WTC11 (cell line): ENCODE results near the gene COIL. TPM values are rescaled to one million over a fixed set of nuclear protein-coding genes. Genes with fewer than 3 reads are reported as not detected.

ENCODE experiments used
- ATAC-seq: fragments of 200-7000 bp; cut with Tn5 transposase; 2 replicates; pipeline ENCODE4 v1.10.0; 2021; ENCODE audit warnings: mild to moderate bottlenecking, moderate library complexity
- CTCF ChIA-PET: fragments of 300-600 bp; sonication (Branson Sonifier 250); formaldehyde crosslinking; loops from one replicate; lab custom pipeline; 2021; ENCODE audit warnings: antibody characterized with exemption; lab: Charles Lee
- POLR2A ChIA-PET: fragments of 350-600 bp; sonication (Branson Sonifier 250); formaldehyde crosslinking; loops from one replicate; lab custom pipeline; 2021; ENCODE audit warnings: antibody characterized with exemption; lab: Charles Lee
- DNase-seq: peaks from one replicate; pipeline ENCODE4 v3.0.0; 2021; ENCODE audit warnings: low spot score
- H3K27ac Mint-ChIP-seq: 2 replicates; pipeline ENCODE4 v1.8.0; 2021; ENCODE audit warnings: mixed read lengths
- H3K27me3 Mint-ChIP-seq: 2 replicates; pipeline ENCODE4 v1.8.0; 2021; ENCODE audit warnings: low read depth, mild to moderate bottlenecking, moderate library complexity, mixed read lengths
- H3K36me3 Mint-ChIP-seq: 2 replicates; pipeline ENCODE4 v1.8.0; 2021; ENCODE audit warnings: mixed read lengths
- H3K4me1 Mint-ChIP-seq: 2 replicates; pipeline ENCODE4 v1.8.0; 2022; ENCODE audit warnings: mixed read lengths
- H3K4me3 Mint-ChIP-seq: 2 replicates; pipeline ENCODE4 v1.8.0; 2021; ENCODE audit warnings: mild to moderate bottlenecking, moderate library complexity, mixed read lengths
- H3K9me3 Mint-ChIP-seq: 2 replicates; pipeline ENCODE4 v1.8.0; 2021; ENCODE audit warnings: mixed read lengths
- ARID4B ChIP-seq: sonication (generic); formaldehyde crosslinking; IDR thresholded peaks from 2 replicates; pipeline ENCODE4 v1.8.0; 2023; ENCODE audit warnings: missing genetic modification reagents, mild to moderate bottlenecking, borderline replicate concordance
- ATF1 ChIP-seq: sonication (generic); formaldehyde crosslinking; IDR thresholded peaks from 2 replicates; pipeline ENCODE4 v1.8.1; 2023; ENCODE audit warnings: mild to moderate bottlenecking, moderate library complexity, missing genetic modification reagents
- CREM ChIP-seq: sonication (generic); formaldehyde crosslinking; IDR thresholded peaks from 2 replicates; pipeline ENCODE4 v1.8.1; 2022; ENCODE audit warnings: mild to moderate bottlenecking, missing genetic modification reagents, moderate library complexity
- CTCF ChIP-seq: fragments of 200-600 bp; IDR thresholded peaks from 2 replicates; pipeline ENCODE4 v1.8.0; 2022; ENCODE audit warnings: antibody characterized with exemption
- EMX1 ChIP-seq: fragments of 250-450 bp; sonication (Bioruptor Pico); IDR thresholded peaks from 2 replicates; pipeline ENCODE4 v1.8.0; 2021; ENCODE audit warnings: mild to moderate bottlenecking
- GRHL2 ChIP-seq: fragments of 250-450 bp; sonication (Bioruptor Pico); IDR thresholded peaks from 2 replicates; pipeline ENCODE4 v1.8.0; 2022; ENCODE audit warnings: mild to moderate bottlenecking, moderate library complexity; ENCODE audit not compliant: insufficient replicate concordance, severe bottlenecking
- HMGA2 ChIP-seq: fragments of 250-450 bp; sonication (Bioruptor Pico); IDR thresholded peaks from 2 replicates; pipeline ENCODE4 v1.4.0; 2021; ENCODE audit warnings: mild to moderate bottlenecking, moderate library complexity
- IRF2 ChIP-seq: sonication (generic); formaldehyde crosslinking; IDR thresholded peaks from 2 replicates; pipeline ENCODE4 v1.8.0; 2022; ENCODE audit warnings: low read depth, missing genetic modification reagents, borderline replicate concordance
- JAZF1 ChIP-seq: fragments of 250-450 bp; sonication (Bioruptor Pico); IDR thresholded peaks from 2 replicates; pipeline ENCODE4 v1.9.0; 2021; ENCODE audit warnings: moderate library complexity, mild to moderate bottlenecking, inconsistent platforms
- NFE2L1 ChIP-seq: sonication (generic); formaldehyde crosslinking; IDR thresholded peaks from 2 replicates; pipeline ENCODE4 v1.8.1; 2023; ENCODE audit warnings: missing genetic modification reagents
- NR2C2 ChIP-seq: sonication (generic); formaldehyde crosslinking; IDR thresholded peaks from 2 replicates; pipeline ENCODE4 v1.8.0; 2022; ENCODE audit warnings: mild to moderate bottlenecking, missing genetic modification reagents
- NR3C1 ChIP-seq: sonication (generic); formaldehyde crosslinking; conservative IDR thresholded peaks from 2 replicates; pipeline ENCODE4 v1.8.1; 2023; ENCODE audit warnings: low read depth, mild to moderate bottlenecking, missing genetic modification reagents
- PRDM15 ChIP-seq: sonication (generic); formaldehyde crosslinking; IDR thresholded peaks from 2 replicates; pipeline ENCODE4 v1.8.0; 2022; ENCODE audit warnings: missing genetic modification reagents
- PRRX2 ChIP-seq: fragments of 250-450 bp; sonication (Bioruptor Pico); IDR thresholded peaks from 2 replicates; pipeline ENCODE4 v1.8.0; 2021; ENCODE audit warnings: mild to moderate bottlenecking
- SOX15 ChIP-seq: fragments of 250-450 bp; sonication (Bioruptor Pico); IDR thresholded peaks from 2 replicates; pipeline ENCODE4 v1.9.0; 2021; ENCODE audit warnings: mild to moderate bottlenecking
- SP1 ChIP-seq: sonication (generic); formaldehyde crosslinking; conservative IDR thresholded peaks from 2 replicates; pipeline ENCODE4 v1.8.1; 2022; ENCODE audit warnings: missing genetic modification reagents
- ZNF121 ChIP-seq: sonication (generic); formaldehyde crosslinking; IDR thresholded peaks from 2 replicates; pipeline ENCODE4 v1.8.0; 2023; ENCODE audit warnings: missing genetic modification reagents
- ZNF219 ChIP-seq: sonication (generic); formaldehyde crosslinking; IDR thresholded peaks from 2 replicates; pipeline ENCODE4 v1.8.0; 2023; ENCODE audit warnings: missing genetic modification reagents, mild to moderate bottlenecking, borderline replicate concordance
- ZNF396 ChIP-seq: fragments of 250-450 bp; sonication (Bioruptor Pico); IDR thresholded peaks from 2 replicates; pipeline ENCODE4 v1.8.0; 2021; ENCODE audit warnings: mild to moderate bottlenecking, moderate library complexity, borderline replicate concordance
- ZNF416 ChIP-seq: fragments of 250-450 bp; sonication (Bioruptor Pico); IDR thresholded peaks from 2 replicates; pipeline ENCODE4 v1.9.0; 2021; ENCODE audit warnings: mild to moderate bottlenecking, inconsistent platforms
- ZSCAN18 ChIP-seq: fragments of 250-450 bp; sonication (Bioruptor Pico); IDR thresholded peaks from 2 replicates; pipeline ENCODE4 v2.1.2; 2022; ENCODE audit warnings: mild to moderate bottlenecking, moderate library complexity
- total RNA-seq: library from RNA; stranded (reverse); gene quantifications from 3 replicates; pipeline ENCODE4 v1.2.3, GENCODE V29; 2021

Gene COIL
- total RNA-seq, 1 experiment from 2014 or later: 23.5 TPM

- TF ChIP-seq CTCF: no peak
- TF ChIP-seq NR2C2 (CRISPR knock-in tag): no peak
- no peak for TF ChIP-seq SOX15 (CRISPR knock-in tag)
- TF ChIP-seq ARID4B (CRISPR knock-in tag): no peak
Measured at GRCh38 chr17:57001541-57001940, 40.7 kb upstream of the COIL start (continued).

DNA sequence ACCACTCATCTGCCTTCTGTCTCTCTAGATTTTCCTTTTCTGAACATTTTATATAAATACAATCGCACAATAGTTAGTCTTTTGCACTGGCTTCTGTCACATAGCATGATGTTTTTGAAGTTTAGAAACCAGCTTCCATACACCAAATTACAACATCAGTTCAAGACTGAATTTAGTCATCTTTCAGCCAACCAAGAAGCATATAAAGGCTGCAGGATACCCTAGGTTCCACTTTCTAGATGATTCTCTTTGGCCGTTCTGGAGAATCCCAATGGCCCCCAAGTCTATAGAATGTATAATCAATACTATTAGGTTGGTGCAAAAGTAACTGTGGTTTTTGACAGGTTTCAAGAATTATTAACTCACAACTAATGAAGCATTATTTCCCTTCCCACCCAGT lies 36.5 kb upstream of the COIL start:
- Mint-ChIP-seq H3K9me3 (no peaks in the 10 kb centered on the region), H3K27ac (no peak overlapping the region), H3K4me1 (no peaks in the 10 kb centered on the region)
- POLR2A ChIA-PET: no interaction called here
- TF ChIP-seq ZNF121: no peak
- no peak for TF ChIP-seq GRHL2 (CRISPR knock-in tag)
- no peak for TF ChIP-seq HMGA2 (CRISPR knock-in tag)
- no peak for TF ChIP-seq ZNF396 (CRISPR knock-in tag)
- TF ChIP-seq, all 79 proteins: peak for 0
- H3K27me3 Mint-ChIP-seq: no peaks in the 10 kb centered on the region
- peaks cover 18% of the 10 kb centered on the region for H3K36me3 Mint-ChIP-seq
- no peak for ATAC-seq
- no peak for DNase-seq
- no peak overlapping the region for H3K4me3 Mint-ChIP-seq
- CTCF ChIA-PET: interaction anchor here (2.3 kb wide), 1 partner anchor 12 kb away, joined by 5 read pairs; no protein-coding TSS in a partner anchor

DNA sequence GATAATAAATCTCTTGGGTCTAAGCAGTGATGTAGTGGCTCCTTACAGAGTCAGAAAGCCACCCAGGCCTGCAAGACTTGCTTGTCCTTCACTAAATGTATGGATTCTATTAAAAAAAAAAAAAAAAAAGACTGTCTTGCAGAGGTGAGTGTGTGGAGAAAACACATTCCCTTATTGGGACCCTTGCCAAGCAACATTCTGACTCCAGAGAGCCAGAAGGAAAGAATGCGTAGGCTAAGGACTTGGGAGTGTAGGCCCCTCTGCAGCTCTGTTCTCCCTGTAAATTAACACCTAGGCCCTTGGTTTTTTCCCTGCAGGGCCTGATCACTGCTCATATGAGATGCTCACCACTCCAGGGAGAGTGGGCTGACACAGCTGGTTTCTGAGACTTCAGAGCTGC lies 34.9 kb upstream of the COIL start:
- CTCF ChIA-PET: interaction anchor here (2.5 kb wide), 1 partner anchor 15 kb away, joined by 9 read pairs; no protein-coding TSS in a partner anchor
- Mint-ChIP-seq H3K27ac (no peak overlapping the region), H3K36me3 (peaks cover 21% of the 10 kb centered on the region), H3K9me3 (no peaks in the 10 kb centered on the region), H3K4me3 (no peak overlapping the region), H3K4me1 (no peaks in the 10 kb centered on the region), H3K27me3 (no peaks in the 10 kb centered on the region)
- DNase-seq (no peak), ATAC-seq (no peak)
- TF ChIP-seq NR3C1 (CRISPR knock-in tag) (no peak), IRF2 (CRISPR knock-in tag) (no peak), CREM (CRISPR knock-in tag) (no peak), NFE2L1 (no peak), ZNF396 (CRISPR knock-in tag) (no peak), PRDM15 (CRISPR knock-in tag) (no peak), EMX1 (CRISPR knock-in tag) (no peak), GRHL2 (CRISPR knock-in tag) (no peak), ZNF121 (no peak), SP1 (no peak), ZSCAN18 (CRISPR knock-in tag) (no peak), ATF1 (CRISPR knock-in tag) (no peak), PRRX2 (CRISPR knock-in tag) (no peak), SOX15 (CRISPR knock-in tag) (no peak), CTCF (no peak), ZNF416 (CRISPR knock-in tag) (no peak), ZNF219 (CRISPR knock-in tag) (no peak), JAZF1 (no peak)
- POLR2A ChIA-PET: no interaction called here
